Activated B cell treated with CpG ODN at 0.5 μM for 24 hours (primary cell): ENCODE measurements around the gene FOXP1. TPM values are rescaled to one million over a fixed set of nuclear protein-coding genes. Genes with fewer than 3 reads are reported as not detected.
A peak's percentile ranks its signal among the peaks of the same experiment; 100 is the strongest.

Experiments
- ATAC-seq: fragments of 200-7000 bp; cut with Tn5 transposase; one replicate; pipeline ENCODE4 v1.10.0; 2021; ENCODE audit warnings: low read depth, mild to moderate bottlenecking, moderate library complexity
- CTCF ChIA-PET: fragments of 350-600 bp; sonication (Branson Sonifier 250); formaldehyde crosslinking; loops from one replicate; lab custom pipeline; 2021; ENCODE audit warnings: antibody characterized with exemption; lab: Charles Lee
- POLR2A ChIA-PET: fragments of 350-600 bp; sonication (Branson Sonifier 250); formaldehyde crosslinking; loops from one replicate; lab custom pipeline; 2021; ENCODE audit warnings: antibody characterized with exemption; lab: Charles Lee
- DNase-seq: peaks from one replicate; pipeline ENCODE4 v3.0.0; 2022
- H3K27ac Mint-ChIP-seq: one replicate; pipeline ENCODE4 v1.8.0; 2020; ENCODE audit warnings: mixed read lengths
- H3K27me3 Mint-ChIP-seq: one replicate; pipeline ENCODE4 v1.8.0; 2021; ENCODE audit warnings: mixed read lengths
- H3K36me3 Mint-ChIP-seq: one replicate; pipeline ENCODE4 v1.8.0; 2021; ENCODE audit warnings: low read depth, mixed read lengths
- H3K4me1 Mint-ChIP-seq: one replicate; pipeline ENCODE4 v1.8.0; 2021; ENCODE audit warnings: mixed read lengths
- H3K4me3 Mint-ChIP-seq: one replicate; pipeline ENCODE4 v1.8.0; 2020; ENCODE audit warnings: mild to moderate bottlenecking, mixed read lengths
- H3K9me3 Mint-ChIP-seq: one replicate; pipeline ENCODE4 v1.8.0; 2020; ENCODE audit warnings: mixed read lengths
- CTCF ChIP-seq: fragments of 200-600 bp; IDR thresholded peaks from one replicate; pipeline ENCODE4 v1.8.0; 2022; ENCODE audit warnings: antibody characterized with exemption, mild to moderate bottlenecking
- intact Hi-C: fragments of 100-400 bp; cut with micrococcal nuclease; formaldehyde crosslinking; loops from one replicate; pipeline ENCODE4 v1.15.1; 2024
- total RNA-seq: library from RNA; stranded (reverse); gene quantifications from 2 replicates; pipeline ENCODE4 v1.2.3, GENCODE V29; 2022

FOXP1 gene
- total RNA-seq, 1 donor from 2014 or later = 563 TPM

- Mint-ChIP-seq H3K27me3 (no peaks in the 10 kb centered on the region), H3K36me3 (peaks cover 33% of the 10 kb centered on the region), H3K27ac (no peak overlapping the region), H3K9me3 (no peaks in the 10 kb centered on the region), H3K4me1 (peaks cover 69% of the 10 kb centered on the region), H3K4me3 (no peak overlapping the region)
- TF ChIP-seq CTCF = no peak
- no peak for ATAC-seq
- intact Hi-C loops = no loop called here
- no peak for DNase-seq
- POLR2A ChIA-PET = interaction anchor here (0.6 to 26.0 kb wide), 21 partner anchors 8 to 522 kb away, joined by 3 to 785 read pairs (median 14); partner anchors contain the start of gene FOXP1
- CTCF ChIA-PET = interaction anchor here (1.0 to 1.5 kb wide), 5 partner anchors 8 to 449 kb away, joined by 3 to 6 read pairs (median 3); no protein-coding TSS in a partner anchor
Measured at GRCh38 chr3:71062037-71062932, 521.2 kb downstream of the FOXP1 start.

- peaks cover 37% of the 10 kb centered on the region for H3K36me3 Mint-ChIP-seq
- ChIA-PET POLR2A (interaction anchor here (0.6 to 26.0 kb wide), 11 partner anchors 12 to 523 kb away, joined by 3 to 785 read pairs (median 32); partner anchors contain the start of gene FOXP1), CTCF (interaction anchor here (1.8 kb wide), 1 partner anchor 243 kb away, joined by 4 read pairs; no protein-coding TSS in a partner anchor)
- ATAC-seq = no peak
- H3K27ac Mint-ChIP-seq = no peak overlapping the region
- intact Hi-C loops = no loop called here
- DNase-seq = no peak
- TF ChIP-seq CTCF = no peak
- no peak overlapping the region for H3K4me3 Mint-ChIP-seq
- H3K4me1 Mint-ChIP-seq = peaks cover 68% of the 10 kb centered on the region
- H3K9me3 Mint-ChIP-seq = no peaks in the 10 kb centered on the region
- no peaks in the 10 kb centered on the region for H3K27me3 Mint-ChIP-seq
Measured at GRCh38 chr3:71061581-71061980, 521.9 kb downstream of the FOXP1 start.

GRCh38 chr3:71061037-71061436 is 522.5 kb downstream of the FOXP1 start:
- H3K9me3 Mint-ChIP-seq = no peaks in the 10 kb centered on the region
- TF ChIP-seq CTCF = no peak
- intact Hi-C loops = no loop called here
- ATAC-seq = no peak
- no peaks in the 10 kb centered on the region for H3K27me3 Mint-ChIP-seq
- CTCF ChIA-PET = interaction anchor here (1.8 kb wide), 1 partner anchor 244 kb away, joined by 4 read pairs; no protein-coding TSS in a partner anchor
- peak overlapping the region; percentile 66 for H3K4me3 Mint-ChIP-seq
- no peak for DNase-seq
- POLR2A ChIA-PET = interaction anchor here (0.7 to 26.0 kb wide), 9 partner anchors 12 to 523 kb away, joined by 3 to 785 read pairs (median 8); partner anchors contain the start of gene FOXP1
- peak overlapping the region; percentile 75 for H3K27ac Mint-ChIP-seq
- H3K4me1 Mint-ChIP-seq = peaks cover 68% of the 10 kb centered on the region
- peaks cover 39% of the 10 kb centered on the region for H3K36me3 Mint-ChIP-seq

- H3K27me3 Mint-ChIP-seq = no peaks in the 10 kb centered on the region
- intact Hi-C loops = no loop called here
Measured at GRCh38 chr3:71060536-71060935, 523.0 kb downstream of the FOXP1 start.

More at GRCh38 chr3:71060536-71060935, 523.0 kb downstream of the FOXP1 start:
- no peaks in the 10 kb centered on the region for H3K9me3 Mint-ChIP-seq
- DNase-seq = no peak
- H3K4me3 Mint-ChIP-seq = peak overlapping the region; percentile 66
- peaks cover 70% of the 10 kb centered on the region for H3K4me1 Mint-ChIP-seq
- H3K27ac Mint-ChIP-seq = peak overlapping the region; percentile 75
- ChIA-PET CTCF (interaction anchor here (0.7 to 1.8 kb wide), 2 partner anchors 21 to 244 kb away, joined by 4 read pairs; no protein-coding TSS in a partner anchor), POLR2A (interaction anchor here (0.7 to 26.0 kb wide), 9 partner anchors 11 to 524 kb away, joined by 3 to 785 read pairs (median 8); partner anchors contain the start of gene FOXP1)
- ATAC-seq = no peak
- peaks cover 44% of the 10 kb centered on the region for H3K36me3 Mint-ChIP-seq
- TF ChIP-seq CTCF = no peak
